Measurements from ENCODE around the gene PYCARD.

PYCARD gene

DNA sequence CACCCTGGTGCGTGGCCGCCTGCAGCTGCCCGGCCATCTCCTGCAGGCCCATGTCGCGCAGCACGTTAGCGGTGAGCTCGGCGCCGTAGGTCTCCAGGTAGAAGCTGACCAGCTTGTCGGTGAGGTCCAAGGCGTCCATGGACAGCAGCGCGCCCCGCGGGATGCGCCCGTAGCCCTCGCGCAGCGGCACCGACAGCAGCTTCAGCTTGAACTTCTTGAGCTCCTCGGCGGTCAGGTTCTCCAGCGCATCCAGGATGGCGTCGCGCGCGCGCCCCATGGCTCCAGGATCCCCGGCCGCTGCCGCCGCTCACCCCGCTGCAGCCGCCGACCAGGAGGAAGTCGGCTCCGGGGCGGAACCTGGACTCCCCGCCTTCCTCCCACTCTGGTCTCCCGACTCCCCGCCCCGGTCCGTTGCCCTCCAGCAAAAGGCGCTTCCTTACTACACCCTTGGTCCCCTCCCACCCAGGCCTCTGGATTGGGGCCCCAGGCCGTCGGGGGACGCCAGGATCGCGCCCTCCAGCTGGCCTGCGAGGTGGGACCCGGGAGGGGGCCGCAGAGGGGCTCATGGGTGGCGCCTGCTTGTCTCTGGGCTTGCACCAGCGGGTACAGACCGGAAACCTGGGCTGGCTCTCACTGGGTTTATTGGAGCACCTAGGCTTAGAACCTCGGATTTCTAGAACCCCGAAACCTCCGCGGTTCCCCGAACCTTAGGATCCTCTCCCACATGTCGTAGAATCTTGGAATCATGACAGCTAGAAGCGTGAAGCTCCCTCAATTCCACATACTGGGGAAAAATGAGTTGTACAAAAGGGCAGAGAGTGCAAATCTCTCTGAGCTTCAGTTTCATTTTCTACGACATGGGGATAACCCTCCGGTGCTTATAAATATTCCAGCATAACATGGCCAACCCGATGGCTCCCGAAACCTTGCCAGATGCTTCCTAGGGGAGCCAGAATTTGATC lies at the start of gene PYCARD:
Gene PYCARD (minus strand): TSS at position 347 of the 962 bp plus-strand sequence. CDS start 70 bp downstream, at position 277.
- ATAC-seq (ENCODE audit: low read depth), result peak; percentile 35
- DNase-seq (ENCODE audit: low spot score), result peak; percentile 57
- peak within 1 kb of the TSS; percentile 39 for H3K27ac ChIP-seq (ENCODE audit: poor library complexity, severe bottlenecking)
- TF ChIP-seq, protein P1, sequence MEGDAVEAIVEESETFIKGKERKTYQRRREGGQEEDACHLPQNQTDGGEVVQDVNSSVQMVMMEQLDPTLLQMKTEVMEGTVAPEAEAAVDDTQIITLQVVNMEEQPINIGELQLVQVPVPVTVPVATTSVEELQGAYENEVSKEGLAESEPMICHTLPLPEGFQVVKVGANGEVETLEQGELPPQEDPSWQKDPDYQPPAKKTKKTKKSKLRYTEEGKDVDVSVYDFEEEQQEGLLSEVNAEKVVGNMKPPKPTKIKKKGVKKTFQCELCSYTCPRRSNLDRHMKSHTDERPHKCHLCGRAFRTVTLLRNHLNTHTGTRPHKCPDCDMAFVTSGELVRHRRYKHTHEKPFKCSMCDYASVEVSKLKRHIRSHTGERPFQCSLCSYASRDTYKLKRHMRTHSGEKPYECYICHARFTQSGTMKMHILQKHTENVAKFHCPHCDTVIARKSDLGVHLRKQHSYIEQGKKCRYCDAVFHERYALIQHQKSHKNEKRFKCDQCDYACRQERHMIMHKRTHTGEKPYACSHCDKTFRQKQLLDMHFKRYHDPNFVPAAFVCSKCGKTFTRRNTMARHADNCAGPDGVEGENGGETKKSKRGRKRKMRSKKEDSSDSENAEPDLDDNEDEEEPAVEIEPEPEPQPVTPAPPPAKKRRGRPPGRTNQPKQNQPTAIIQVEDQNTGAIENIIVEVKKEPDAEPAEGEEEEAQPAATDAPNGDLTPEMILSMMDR (IDR thresholded peaks at IDR 0.05; ENCODE audit: poor library complexity, severe bottlenecking), result no peak
- no peaks in the 10 kb centered on the region; the same call in 1 of the 2 replicates for H3K36me3 ChIP-seq (ENCODE audit: low read depth)
- H3K27me3 ChIP-seq (ENCODE audit: insufficient read depth, poor library complexity, severe bottlenecking), result no peaks in the 10 kb centered on the region
- H3K4me3 ChIP-seq (ENCODE audit: severe bottlenecking), result peak within 1 kb of the TSS; percentile 39
- peaks cover 11% of the 10 kb centered on the region for H3K4me1 ChIP-seq (ENCODE audit: insufficient read depth, poor library complexity, severe bottlenecking)
- H3K9me3 ChIP-seq (ENCODE audit: severe bottlenecking), result no peaks in the 10 kb centered on the region

DNA sequence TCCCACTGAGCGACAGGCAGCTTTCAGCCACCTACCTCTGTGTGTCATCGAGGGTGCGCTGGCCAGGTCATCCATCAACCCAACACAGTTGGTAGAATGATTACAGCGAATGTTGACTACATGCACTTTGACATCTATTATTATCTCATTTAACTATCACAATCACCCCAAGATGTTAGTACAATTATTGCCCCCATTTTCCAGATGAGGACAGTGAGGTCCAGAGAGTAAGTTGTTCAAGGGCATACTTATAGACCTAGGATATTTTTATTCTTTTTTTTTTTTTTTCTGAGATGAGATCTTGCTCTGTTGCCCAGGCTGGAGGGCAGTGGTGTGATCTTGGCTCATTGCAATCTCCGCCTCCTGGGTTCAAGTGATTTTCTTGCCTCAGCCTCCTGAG lies 48.9 kb upstream of the PYCARD start:
- no peaks in the 10 kb centered on the region for H3K9me3 ChIP-seq (ENCODE audit: severe bottlenecking)
- no peaks in the 10 kb centered on the region for H3K4me1 ChIP-seq (ENCODE audit: insufficient read depth, poor library complexity, severe bottlenecking)
- no peak overlapping the region for H3K27ac ChIP-seq (ENCODE audit: poor library complexity, severe bottlenecking)
- H3K4me3 ChIP-seq (ENCODE audit: severe bottlenecking), result no peak overlapping the region
- ATAC-seq (ENCODE audit: low read depth) (no peak), DNase-seq (ENCODE audit: low spot score) (no peak)
- no peaks in the 10 kb centered on the region for H3K36me3 ChIP-seq (ENCODE audit: low read depth)
- H3K27me3 ChIP-seq (ENCODE audit: insufficient read depth, poor library complexity, severe bottlenecking), result no peaks in the 10 kb centered on the region
- TF ChIP-seq, protein P1 (IDR thresholded peaks at IDR 0.05; ENCODE audit: poor library complexity, severe bottlenecking), result no peak

DNA sequence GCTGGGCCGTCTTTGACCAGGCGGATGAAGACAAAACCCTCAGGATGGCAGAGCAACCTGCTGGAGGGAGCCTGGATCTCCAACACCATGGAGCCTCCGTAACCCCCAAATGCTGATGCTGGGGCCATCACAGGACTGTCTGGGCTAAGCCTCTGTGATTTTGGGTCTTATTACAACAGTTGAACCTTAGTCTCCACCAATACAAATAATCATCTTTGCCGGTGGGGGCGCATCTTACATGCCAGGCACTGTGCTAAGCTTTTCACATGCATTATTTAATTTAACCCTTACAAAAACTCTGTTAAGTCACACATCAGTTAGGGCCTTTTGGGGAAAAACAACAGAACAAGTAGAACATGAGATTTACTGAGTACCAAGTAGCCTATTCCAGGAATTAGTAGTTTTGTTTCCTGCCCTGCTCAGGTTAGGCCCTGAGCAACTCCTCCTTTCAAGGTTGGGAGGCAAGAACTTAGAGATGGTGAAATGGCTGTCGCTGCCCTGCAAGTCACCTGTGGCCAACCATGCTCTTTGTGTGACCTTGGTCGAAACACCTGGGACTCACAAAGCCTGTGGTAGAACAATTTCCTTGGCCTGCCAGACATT lies 48.3 kb upstream of the PYCARD start:
- H3K9me3 ChIP-seq (ENCODE audit: severe bottlenecking), result no peaks in the 10 kb centered on the region
- no peak overlapping the region for H3K4me3 ChIP-seq (ENCODE audit: severe bottlenecking)
- no peak overlapping the region for H3K27ac ChIP-seq (ENCODE audit: poor library complexity, severe bottlenecking)
- H3K36me3 ChIP-seq (ENCODE audit: low read depth), result no peaks in the 10 kb centered on the region
- TF ChIP-seq, protein P1 (IDR thresholded peaks at IDR 0.05; ENCODE audit: poor library complexity, severe bottlenecking), result no peak
- no peaks in the 10 kb centered on the region for H3K4me1 ChIP-seq (ENCODE audit: insufficient read depth, poor library complexity, severe bottlenecking)
- DNase-seq (ENCODE audit: low spot score) (no peak), ATAC-seq (ENCODE audit: low read depth) (no peak)
- H3K27me3 ChIP-seq (ENCODE audit: insufficient read depth, poor library complexity, severe bottlenecking), result no peaks in the 10 kb centered on the region

DNA sequence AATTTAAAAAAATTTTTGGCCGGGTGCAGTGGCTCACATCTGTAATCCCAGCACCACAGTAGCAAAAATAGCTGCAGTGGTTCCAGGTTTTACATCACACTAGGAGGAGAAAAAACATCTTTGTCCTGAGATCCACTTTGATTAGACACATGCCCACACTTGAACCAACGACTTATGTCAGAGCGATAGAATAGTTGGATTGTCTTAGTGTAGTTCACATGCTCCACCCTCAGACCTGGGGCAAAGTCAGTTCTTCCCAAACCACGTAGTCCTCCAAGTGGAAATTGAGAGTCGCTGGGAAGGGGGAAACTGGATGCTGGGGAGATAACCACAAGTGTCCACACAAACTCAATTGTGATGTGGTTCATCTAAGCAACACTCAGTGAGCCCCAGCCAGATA lies 45.8 kb upstream of the PYCARD start:
- no peaks in the 10 kb centered on the region for H3K9me3 ChIP-seq (ENCODE audit: severe bottlenecking)
- DNase-seq (ENCODE audit: low spot score) (no peak), ATAC-seq (ENCODE audit: low read depth) (no peak)
- H3K27ac ChIP-seq (ENCODE audit: poor library complexity, severe bottlenecking), result no peak overlapping the region
- H3K27me3 ChIP-seq (ENCODE audit: insufficient read depth, poor library complexity, severe bottlenecking), result no peaks in the 10 kb centered on the region
- H3K4me1 ChIP-seq (ENCODE audit: insufficient read depth, poor library complexity, severe bottlenecking), result no peaks in the 10 kb centered on the region
- TF ChIP-seq, protein P1 (IDR thresholded peaks at IDR 0.05; ENCODE audit: poor library complexity, severe bottlenecking), result no peak
- H3K4me3 ChIP-seq (ENCODE audit: severe bottlenecking), result no peak overlapping the region
- no peaks in the 10 kb centered on the region for H3K36me3 ChIP-seq (ENCODE audit: low read depth)

All from RWPE2 (cell line).